ENCODE measurements around the gene GTPBP6.

GRCh38 chrX:291411-291901, 27.1 kb downstream of the GTPBP6 start:
- no peak for TF ChIP-seq EZH2 (IDR thresholded peaks at IDR 0.05)
- TF ChIP-seq POLR2AphosphoS5 (IDR thresholded peaks at IDR 0.05; ENCODE audit: borderline replicate concordance, low read depth, low read length) = no peak
- TF ChIP-seq FOXP2 (optimal IDR thresholded peaks at IDR 0.05; ENCODE audit: control extremely low read depth, extremely low read length, insufficient read depth) = no peak
